HG03439 (cell line): Measurements from ENCODE around the gene SPEF1.

Experiments
- ATAC-seq: cut with Tn5 transposase; IDR thresholded peaks from one replicate; pipeline ENCODE4 v1.9.1; 2021; ENCODE audit warnings: mild to moderate bottlenecking, moderate library complexity; ENCODE audit not compliant: unreplicated experiment

SPEF1 gene

DNA sequence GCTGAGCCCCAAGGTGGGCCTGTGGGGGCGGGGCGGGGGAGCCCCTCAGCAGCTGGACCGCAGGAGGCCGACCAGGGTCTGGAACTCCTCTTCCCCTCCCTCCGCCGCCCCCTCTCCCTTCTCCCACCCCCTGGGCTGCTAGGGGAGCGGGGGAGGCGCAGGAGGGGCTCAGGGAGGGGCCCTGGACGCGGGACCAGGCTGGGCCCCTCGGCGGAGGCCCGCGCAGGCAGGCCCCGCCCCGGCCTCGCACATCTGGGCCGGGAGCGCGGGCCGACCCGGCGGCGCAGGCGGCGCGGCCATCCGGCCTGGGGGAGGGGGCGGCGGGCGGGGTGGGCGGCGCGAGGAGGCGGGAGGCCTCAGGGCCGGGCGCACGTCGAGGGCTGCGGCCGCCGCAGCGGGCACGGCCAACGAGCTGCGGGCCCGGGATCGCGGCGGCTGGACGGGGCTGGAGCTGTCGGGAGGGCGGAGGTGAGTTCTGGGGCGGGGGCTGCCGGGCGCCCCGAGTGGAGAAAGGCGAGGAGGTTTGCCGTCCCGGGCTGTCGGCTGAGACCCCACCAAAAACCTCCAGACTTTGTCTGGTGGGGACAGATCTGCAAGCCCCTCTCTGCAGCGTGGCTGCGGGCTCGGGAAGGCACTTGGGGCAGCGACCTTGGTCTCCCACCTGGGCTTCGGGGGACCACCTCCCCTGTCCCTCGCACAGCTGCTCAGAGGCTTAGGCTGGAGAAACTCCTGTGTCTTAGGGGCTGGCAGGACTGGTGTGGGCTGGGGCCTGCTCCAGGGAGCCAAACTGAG is 48.7 kb downstream of the SPEF1 start, which contains the start of gene HSPA12B:
Gene HSPA12B, plus strand, starts transcription at position 359 of the 792 bp plus-strand sequence. CDS start 5,990 bp downstream, outside the sequence.
- no peak for ATAC-seq

DNA sequence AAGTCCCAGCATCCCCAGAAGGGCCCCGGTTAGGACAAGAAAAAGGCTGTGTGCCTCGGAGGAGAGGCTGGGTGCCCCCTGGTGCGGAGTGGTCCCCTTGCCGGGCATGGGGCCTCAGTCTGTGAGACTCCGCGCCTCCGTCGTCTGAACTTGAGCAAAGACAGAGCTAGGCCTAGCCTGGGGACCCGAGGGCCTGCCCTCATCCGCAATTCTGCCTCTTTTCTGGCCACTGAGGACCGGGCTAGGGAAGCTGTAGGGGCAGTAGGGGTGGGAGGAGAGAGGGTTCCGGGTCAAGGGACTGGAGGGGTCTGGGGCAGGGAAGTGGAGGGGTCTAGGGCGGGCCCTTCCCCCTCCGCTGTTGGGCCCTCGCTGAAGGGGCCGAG is 49.3 kb downstream of the SPEF1 start:
- ATAC-seq: no peak

DNA sequence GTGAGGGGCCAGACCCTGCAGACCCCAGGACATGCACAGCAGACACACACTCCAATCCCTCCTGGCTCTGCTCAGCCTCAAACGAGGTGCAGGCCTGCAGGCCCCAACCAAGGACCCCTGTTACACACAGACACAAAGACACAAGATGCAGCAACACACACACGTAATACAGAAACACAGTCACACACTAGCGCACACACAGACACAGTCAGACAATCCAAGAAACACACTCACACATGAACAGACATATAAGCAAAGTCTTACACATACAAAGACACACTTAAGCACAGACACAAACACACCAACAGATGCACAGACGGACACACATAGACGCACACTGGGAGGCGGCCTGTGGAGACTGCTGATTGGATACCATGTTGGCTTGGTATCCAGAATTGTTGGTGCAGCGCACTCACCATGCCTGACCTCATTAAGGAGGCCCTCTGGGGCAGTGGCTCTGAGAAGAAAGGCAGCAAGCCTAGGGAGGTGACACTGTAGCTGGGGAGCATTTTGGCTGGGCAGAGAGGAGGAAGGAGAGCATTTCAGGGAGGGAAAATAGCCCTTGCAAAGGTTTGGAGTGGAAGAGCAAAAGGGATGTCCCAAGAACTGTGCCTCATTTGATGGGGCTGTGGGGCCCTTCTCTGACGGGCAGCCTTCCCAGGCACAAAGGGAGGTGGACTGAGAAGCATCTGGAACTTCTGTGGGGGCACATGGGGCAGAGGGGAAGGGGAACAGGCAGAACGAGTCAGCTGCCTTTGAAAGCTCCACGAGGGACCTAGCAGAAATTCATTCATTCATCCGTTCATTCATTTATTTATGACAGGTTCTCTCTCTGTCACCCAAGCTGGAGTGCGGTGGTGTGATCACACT is 50.2 kb downstream of the SPEF1 start:
- no peak for ATAC-seq

DNA sequence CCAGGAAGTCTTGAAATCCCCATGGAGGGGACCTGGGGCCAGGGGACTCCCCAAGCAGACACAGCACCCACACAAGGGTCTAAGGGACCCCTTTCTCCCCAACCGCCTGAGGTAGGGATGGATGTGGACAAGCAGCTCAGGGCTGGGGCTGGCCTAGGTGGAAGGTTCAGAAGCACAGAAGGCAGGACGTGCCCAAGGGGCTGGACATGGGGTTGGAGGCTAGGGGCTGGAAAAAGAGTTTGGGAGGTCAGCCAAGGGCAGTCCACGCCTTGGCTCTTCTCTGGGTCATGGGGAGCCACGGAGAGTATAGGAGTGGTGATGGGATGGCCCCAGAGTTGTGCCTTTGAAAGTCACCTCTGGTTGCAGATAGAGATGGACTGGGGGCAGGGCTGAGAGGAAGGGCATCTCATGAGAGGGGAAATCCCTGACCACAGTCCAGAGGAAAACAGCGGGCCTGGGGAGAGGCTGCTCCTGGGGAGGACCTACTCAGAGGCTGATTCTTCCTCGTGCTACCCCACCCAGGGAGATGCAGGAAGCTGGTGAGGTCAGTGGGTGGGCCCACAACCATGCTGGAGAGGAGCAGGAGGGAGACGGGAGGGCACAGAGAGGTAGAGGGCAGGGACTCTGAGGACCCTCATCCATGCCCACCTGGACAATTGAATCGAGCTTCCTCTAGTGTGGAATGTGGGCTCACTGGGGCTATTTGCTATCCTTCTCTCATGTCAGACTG is 51.3 kb downstream of the SPEF1 start:
- no peak for ATAC-seq

DNA sequence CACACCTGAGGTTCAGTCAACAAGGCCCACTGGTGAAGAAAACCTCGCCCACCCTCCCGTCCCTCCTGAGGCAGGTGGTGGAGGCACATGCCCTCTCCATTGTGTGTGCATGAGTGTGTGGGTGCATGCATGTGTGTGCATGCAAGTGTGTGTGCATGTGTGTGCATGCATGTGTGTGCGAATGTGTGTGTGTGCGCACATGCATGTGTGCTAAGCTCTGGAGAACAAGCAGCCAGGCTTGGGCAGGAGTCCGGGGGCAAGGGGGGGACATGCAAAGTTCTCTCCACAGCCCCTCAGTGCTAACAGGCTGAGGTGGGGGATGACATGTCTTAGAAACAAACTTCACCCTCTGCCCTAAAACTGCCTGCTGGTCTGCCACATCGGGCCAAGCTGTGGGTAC is 51.9 kb downstream of the SPEF1 start:
- ATAC-seq: no peak

DNA sequence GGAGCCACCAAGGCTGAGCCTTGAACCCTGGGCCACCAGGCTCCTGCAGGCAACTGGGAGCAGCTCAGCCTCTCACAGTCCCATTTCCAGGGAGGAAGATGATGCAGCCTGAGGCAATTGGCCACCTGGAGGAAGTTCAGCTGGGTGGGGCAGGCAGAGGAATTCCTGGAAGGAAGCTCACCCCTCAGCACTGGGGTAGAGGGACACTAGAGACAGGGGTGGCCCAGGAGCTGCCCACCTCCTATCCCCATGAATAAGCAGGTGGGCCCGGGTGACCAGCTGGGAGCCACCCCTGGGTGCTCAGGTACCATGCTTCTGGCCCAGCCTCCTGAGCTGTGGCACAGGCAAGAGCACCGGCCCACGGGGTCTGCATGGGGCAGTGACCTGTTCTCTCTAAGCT is 52.4 kb downstream of the SPEF1 start:
- no peak for ATAC-seq

DNA sequence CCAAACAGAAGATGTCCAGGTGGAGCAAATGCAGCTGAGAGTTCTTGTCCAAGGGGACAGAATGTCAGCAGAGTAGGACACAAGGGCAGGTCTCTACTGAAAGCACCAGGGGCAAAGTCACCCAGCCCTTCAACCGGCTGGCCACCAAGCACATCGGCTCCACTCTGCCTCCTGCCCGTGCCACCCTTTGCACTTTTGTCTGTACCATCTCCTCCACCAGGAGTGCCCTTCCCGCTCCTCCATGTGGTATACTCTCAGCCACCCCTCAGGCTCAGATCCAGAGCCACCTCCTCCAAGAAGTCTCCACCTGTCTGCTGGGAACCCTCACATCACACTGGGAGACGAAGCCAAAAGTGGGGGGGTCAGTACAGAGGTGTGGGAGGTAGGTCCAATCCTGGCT is 52.9 kb downstream of the SPEF1 start:
- no peak for ATAC-seq
